Measurements from ENCODE around the gene FUCA2.

The FUCA2 gene

GRCh38 chr6:143510991-143511891, at the start of gene FUCA2:
Gene FUCA2 (minus strand): TSS chr6:143511720. CDS start chr6:143511634, 86 bp downstream.
- peak; percentile 52 for DNase-seq (ENCODE audit: low read depth)

- DNase-seq (ENCODE audit: low read depth): no peak
Observed at GRCh38 chr6:143561105-143561704, 49.7 kb upstream of the FUCA2 start.

GRCh38 chr6:143559051-143559660, 47.6 kb upstream of the FUCA2 start:
- no peak for DNase-seq (ENCODE audit: low read depth)

- no peak for DNase-seq (ENCODE audit: low read depth)
Observed at GRCh38 chr6:143556529-143556928, 45.0 kb upstream of the FUCA2 start.

GRCh38 chr6:143555582-143555981, 44.1 kb upstream of the FUCA2 start:
- no peak for DNase-seq (ENCODE audit: low read depth)

GRCh38 chr6:143555071-143555492, 43.6 kb upstream of the FUCA2 start:
- no peak for DNase-seq (ENCODE audit: low read depth)

- DNase-seq (ENCODE audit: low read depth): no peak
Observed at GRCh38 chr6:143553337-143553736, 41.8 kb upstream of the FUCA2 start.

- DNase-seq (ENCODE audit: low read depth): no peak
Observed at GRCh38 chr6:143549949-143550268, 38.4 kb upstream of the FUCA2 start.

- DNase-seq (ENCODE audit: low read depth): no peak
Observed at GRCh38 chr6:143549221-143549948, 37.9 kb upstream of the FUCA2 start.

- no peak for DNase-seq (ENCODE audit: low read depth)
Observed at GRCh38 chr6:143546599-143546998, 35.1 kb upstream of the FUCA2 start.

GRCh38 chr6:143545976-143546547, 34.5 kb upstream of the FUCA2 start:
- DNase-seq (ENCODE audit: low read depth): no peak

- DNase-seq (ENCODE audit: low read depth): no peak
Observed at GRCh38 chr6:143545165-143545564, 33.6 kb upstream of the FUCA2 start.

- no peak for DNase-seq (ENCODE audit: low read depth)
Observed at GRCh38 chr6:143544011-143544696, 32.6 kb upstream of the FUCA2 start.

- DNase-seq (ENCODE audit: low read depth): no peak
Observed at GRCh38 chr6:143543435-143543834, 31.9 kb upstream of the FUCA2 start.

GRCh38 chr6:143542888-143543287, 31.4 kb upstream of the FUCA2 start:
- DNase-seq (ENCODE audit: low read depth): no peak

GRCh38 chr6:143540192-143540591, 28.7 kb upstream of the FUCA2 start:
- DNase-seq (ENCODE audit: low read depth): no peak

GRCh38 chr6:143539734-143540133, 28.2 kb upstream of the FUCA2 start:
- no peak for DNase-seq (ENCODE audit: low read depth)

GRCh38 chr6:143539106-143539505, 27.6 kb upstream of the FUCA2 start:
- DNase-seq (ENCODE audit: low read depth): no peak

GRCh38 chr6:143538374-143538773, 26.9 kb upstream of the FUCA2 start:
- no peak for DNase-seq (ENCODE audit: low read depth)

GRCh38 chr6:143536866-143537691, 25.6 kb upstream of the FUCA2 start:
- DNase-seq (ENCODE audit: low read depth): peak; percentile 47

- peak; percentile 31 for DNase-seq (ENCODE audit: low read depth)
Observed at GRCh38 chr6:143536461-143536865, 24.9 kb upstream of the FUCA2 start.

All from activated T-helper 9 cell treated with anti-CD3 and anti-CD28 coated beads, Interleukin-2, amount 50 U/mL, for 16 hours (primary cell).